Progenitor cell of endocrine pancreas (in vitro differentiated cells): ENCODE data around the gene ZNRF4. TPM values are rescaled to one million over a fixed set of nuclear protein-coding genes. Genes with fewer than 3 reads are reported as not detected.

Source experiments
- DNase-seq: peaks from one replicate; pipeline ENCODE4 v3.0.0; 2021; ENCODE audit warnings: low spot score; ENCODE audit not compliant: unreplicated experiment
- H3K27ac Mint-ChIP-seq: 2 replicates; pipeline ENCODE4 v1.8.0; 2021; ENCODE audit warnings: mild to moderate bottlenecking, moderate library complexity, mixed read lengths
- H3K27me3 Mint-ChIP-seq: 2 replicates; pipeline ENCODE4 v1.8.0; 2021; ENCODE audit warnings: mixed read lengths
- H3K36me3 Mint-ChIP-seq: 2 replicates; pipeline ENCODE4 v1.8.0; 2022; ENCODE audit warnings: mixed read lengths; ENCODE audit not compliant: insufficient read depth
- H3K4me1 Mint-ChIP-seq: 2 replicates; pipeline ENCODE4 v1.8.0; 2021; ENCODE audit warnings: low read depth, mixed read lengths
- H3K4me3 Mint-ChIP-seq: 2 replicates; pipeline ENCODE4 v1.8.0; 2021; ENCODE audit warnings: low read depth, mild to moderate bottlenecking, moderate library complexity, mixed read lengths
- H3K9me3 Mint-ChIP-seq: 2 replicates; pipeline ENCODE4 v1.8.0; 2021; ENCODE audit warnings: low read depth, mixed read lengths
- total RNA-seq: library from RNA; stranded (reverse); gene quantifications from 2 replicates; pipeline ENCODE4 v1.2.1, GENCODE V29; 2021
- TF ChIP-seq, protein P1 (sequence below): fragments of 200-600 bp; sonication (generic); IDR thresholded peaks from one replicate; pipeline ENCODE4 v1.5.0; 2021; ENCODE audit warnings: antibody characterized with exemption, mild to moderate bottlenecking; ENCODE audit not compliant: unreplicated experiment

Gene ZNRF4
- total RNA-seq, 1 donor from 2014 or later: not detected

GRCh38 chr19:5489551-5489950, 34.3 kb downstream of the ZNRF4 start:
- TF ChIP-seq, protein P1, sequence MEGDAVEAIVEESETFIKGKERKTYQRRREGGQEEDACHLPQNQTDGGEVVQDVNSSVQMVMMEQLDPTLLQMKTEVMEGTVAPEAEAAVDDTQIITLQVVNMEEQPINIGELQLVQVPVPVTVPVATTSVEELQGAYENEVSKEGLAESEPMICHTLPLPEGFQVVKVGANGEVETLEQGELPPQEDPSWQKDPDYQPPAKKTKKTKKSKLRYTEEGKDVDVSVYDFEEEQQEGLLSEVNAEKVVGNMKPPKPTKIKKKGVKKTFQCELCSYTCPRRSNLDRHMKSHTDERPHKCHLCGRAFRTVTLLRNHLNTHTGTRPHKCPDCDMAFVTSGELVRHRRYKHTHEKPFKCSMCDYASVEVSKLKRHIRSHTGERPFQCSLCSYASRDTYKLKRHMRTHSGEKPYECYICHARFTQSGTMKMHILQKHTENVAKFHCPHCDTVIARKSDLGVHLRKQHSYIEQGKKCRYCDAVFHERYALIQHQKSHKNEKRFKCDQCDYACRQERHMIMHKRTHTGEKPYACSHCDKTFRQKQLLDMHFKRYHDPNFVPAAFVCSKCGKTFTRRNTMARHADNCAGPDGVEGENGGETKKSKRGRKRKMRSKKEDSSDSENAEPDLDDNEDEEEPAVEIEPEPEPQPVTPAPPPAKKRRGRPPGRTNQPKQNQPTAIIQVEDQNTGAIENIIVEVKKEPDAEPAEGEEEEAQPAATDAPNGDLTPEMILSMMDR: no peak
- peaks cover 12% of the 10 kb centered on the region for H3K27me3 Mint-ChIP-seq
- H3K36me3 Mint-ChIP-seq: no peaks in the 10 kb centered on the region
- DNase-seq: no peak
- H3K4me1 Mint-ChIP-seq: peaks cover 15% of the 10 kb centered on the region
- H3K9me3 Mint-ChIP-seq: no peaks in the 10 kb centered on the region
- no peak overlapping the region for H3K27ac Mint-ChIP-seq
- no peak overlapping the region for H3K4me3 Mint-ChIP-seq

- no peak for DNase-seq
- TF ChIP-seq, protein P1: no peak
- H3K4me3 Mint-ChIP-seq: no peak overlapping the region
- H3K27ac Mint-ChIP-seq: no peak overlapping the region
- no peaks in the 10 kb centered on the region for H3K36me3 Mint-ChIP-seq
- H3K27me3 Mint-ChIP-seq: peaks cover 25% of the 10 kb centered on the region
- H3K9me3 Mint-ChIP-seq: no peaks in the 10 kb centered on the region
- peaks cover 6% of the 10 kb centered on the region for H3K4me1 Mint-ChIP-seq
Measured at GRCh38 chr19:5491565-5491964, 36.3 kb downstream of the ZNRF4 start.

DNA sequence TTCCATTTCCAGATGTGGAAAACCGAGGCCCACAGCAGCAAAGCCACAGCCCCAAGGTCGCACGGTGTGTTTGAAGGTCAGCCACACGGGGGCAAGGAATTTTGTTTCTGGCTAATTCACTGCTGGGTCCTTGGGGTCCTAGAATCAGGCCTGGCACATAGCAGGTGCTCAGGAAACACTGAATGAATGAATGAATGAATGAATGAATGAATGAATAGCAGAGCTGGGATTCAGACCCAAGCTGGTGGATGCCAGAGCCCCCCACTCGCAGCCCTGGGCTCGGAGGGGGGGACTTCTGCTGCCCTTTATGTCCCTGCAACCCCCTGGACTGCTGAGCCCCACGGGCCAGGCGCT, 37.0 kb downstream of the ZNRF4 start:
- Mint-ChIP-seq H3K36me3 (no peaks in the 10 kb centered on the region), H3K27ac (peak overlapping the region; percentile 30), H3K27me3 (peaks cover 31% of the 10 kb centered on the region), H3K4me3 (no peak overlapping the region), H3K4me1 (peaks cover 3% of the 10 kb centered on the region), H3K9me3 (no peaks in the 10 kb centered on the region)
- no peak for DNase-seq
- TF ChIP-seq, protein P1: no peak

DNA sequence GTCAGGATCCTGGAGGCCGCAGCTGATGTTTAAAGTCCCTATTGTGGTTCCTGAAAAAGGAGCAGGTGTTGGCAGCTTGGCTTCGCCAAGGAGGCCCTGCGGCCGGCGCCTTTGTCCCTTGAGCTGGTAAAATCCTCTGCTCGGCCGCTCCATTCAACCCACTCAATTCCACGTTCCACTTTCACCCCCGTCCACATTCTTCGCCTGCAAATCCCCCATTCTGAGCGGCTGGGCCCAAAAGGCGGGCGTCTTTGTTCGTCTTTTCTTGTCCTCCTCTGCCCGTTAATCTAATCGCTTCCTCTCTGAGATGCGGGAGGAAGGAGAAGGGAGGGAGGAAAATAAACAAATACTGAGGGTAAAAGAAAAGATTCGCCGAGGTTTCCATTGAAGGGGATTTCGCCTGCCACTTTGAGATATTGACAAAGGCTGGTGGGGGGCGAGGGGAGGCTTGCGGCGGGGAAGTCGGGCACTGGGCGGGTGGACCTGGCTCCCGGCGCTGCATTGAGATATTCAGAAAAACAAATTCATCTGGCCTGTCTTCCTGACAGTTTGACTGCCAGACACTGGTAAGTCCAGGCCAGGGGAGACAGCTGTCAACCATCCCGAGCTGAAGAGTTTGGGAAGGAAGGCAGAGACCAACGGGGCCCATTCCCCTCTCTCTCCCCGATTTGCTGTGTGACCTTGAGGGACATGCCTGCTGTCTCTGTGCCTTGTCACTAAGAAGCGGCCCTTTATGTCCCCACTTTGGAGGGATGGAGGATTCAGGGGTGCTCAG, 37.6 kb downstream of the ZNRF4 start:
- H3K36me3 Mint-ChIP-seq: no peaks in the 10 kb centered on the region
- H3K27ac Mint-ChIP-seq: peak overlapping the region; percentile 71
- peak overlapping the region; percentile 4 for H3K4me3 Mint-ChIP-seq
- TF ChIP-seq, protein P1: no peak
- H3K9me3 Mint-ChIP-seq: no peaks in the 10 kb centered on the region
- peaks cover 3% of the 10 kb centered on the region for H3K4me1 Mint-ChIP-seq
- peaks cover 32% of the 10 kb centered on the region for H3K27me3 Mint-ChIP-seq
- DNase-seq: no peak

DNA sequence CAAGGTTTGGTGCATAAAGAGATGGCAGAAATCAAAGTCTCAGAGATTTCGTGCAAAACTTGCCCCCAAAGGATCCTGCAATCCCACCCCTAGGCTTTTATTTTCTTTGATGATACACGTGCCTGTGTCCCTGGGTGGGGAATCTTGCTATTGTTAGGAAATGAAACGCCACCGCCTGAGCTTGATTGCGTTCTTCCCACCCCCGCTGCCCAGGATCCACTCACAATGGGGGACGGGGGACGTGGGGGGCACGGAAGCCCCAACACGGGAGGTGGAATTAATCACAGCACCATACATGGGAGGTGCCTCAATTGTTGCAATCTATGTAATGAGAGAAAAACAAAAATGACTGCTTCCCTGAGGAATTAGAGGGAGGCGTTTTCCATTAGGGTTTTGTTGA, 39.6 kb downstream of the ZNRF4 start:
- Mint-ChIP-seq H3K27ac (no peak overlapping the region), H3K4me3 (no peak overlapping the region), H3K4me1 (peaks cover 3% of the 10 kb centered on the region), H3K36me3 (no peaks in the 10 kb centered on the region), H3K9me3 (no peaks in the 10 kb centered on the region), H3K27me3 (peaks cover 41% of the 10 kb centered on the region)
- no peak for DNase-seq
- TF ChIP-seq, protein P1: no peak
